ENCODE data around the gene ZNF44.

- TF ChIP-seq POLR2A (IDR thresholded peaks at IDR 0.05) (no peak), CTCF (IDR thresholded peaks at IDR 0.05) (no peak), EP300 (IDR thresholded peaks at IDR 0.05) (no peak)
Observed at GRCh38 chr19:12272386-12272785, 22.3 kb downstream of the ZNF44 start.
